ENCODE results near the gene NID2.

NID2 gene

DNA sequence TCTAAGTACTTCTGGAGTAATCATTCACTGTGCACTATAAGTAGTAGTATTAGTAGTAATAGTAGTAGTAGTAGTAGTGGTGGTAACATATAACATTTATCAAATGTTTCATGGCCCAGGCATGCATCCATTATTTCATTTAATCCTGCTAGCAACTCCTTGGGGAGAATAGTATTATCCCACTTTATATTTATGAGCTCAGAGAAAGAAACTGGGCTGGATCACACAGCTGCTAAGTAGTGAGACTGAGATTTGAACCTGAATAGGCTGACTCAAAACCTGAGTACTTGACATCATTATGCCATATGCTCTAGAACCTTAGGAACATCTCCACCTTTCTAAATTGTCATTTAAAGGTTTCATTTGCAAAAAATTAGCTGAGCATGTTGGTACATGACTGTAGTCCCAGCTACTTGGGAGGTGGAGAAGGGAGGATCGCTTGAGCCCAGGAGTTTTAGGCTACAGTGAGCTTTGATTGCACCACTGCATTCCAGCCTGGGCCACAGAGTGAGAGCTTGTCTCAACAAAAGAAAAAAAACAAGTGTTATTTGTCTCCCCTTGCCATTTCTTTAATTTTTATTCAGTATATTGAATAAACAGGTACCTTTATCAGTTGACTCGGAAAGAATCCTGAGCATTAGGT, 11.4 kb upstream of the NID2 start:
- no peak for DNase-seq

DNA sequence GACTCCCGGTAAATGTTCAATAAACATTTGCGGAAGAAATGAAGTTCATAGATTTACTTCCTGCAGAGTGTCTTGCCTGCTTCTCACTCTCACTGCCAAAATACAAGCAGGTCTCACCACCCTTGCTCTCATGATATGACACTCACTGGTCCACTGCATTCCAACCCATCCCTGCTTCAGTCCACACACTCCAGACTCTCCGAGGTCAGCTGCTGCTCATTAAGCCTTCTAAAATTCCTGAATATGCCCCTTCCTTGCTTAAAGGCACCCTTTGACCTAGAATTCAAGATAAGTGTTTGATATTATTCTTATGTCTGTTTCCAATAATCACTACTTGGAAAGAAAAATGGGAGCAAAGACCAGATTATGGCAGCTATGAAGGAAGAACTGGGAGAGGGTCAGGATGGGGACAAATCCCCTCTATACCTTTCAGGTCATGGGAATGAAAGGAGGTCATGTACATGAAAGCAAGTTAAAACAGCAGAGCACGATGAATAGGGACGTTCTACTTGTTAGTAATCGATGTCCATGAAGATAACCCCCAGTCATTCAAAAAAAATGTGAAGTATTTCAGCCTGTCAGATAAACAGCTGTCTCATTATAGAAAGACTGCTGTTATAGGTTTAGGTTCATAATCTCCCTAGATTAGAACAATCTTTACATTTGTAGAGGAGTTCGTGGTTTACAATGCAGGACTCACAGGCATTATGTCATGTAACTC, 10.5 kb upstream of the NID2 start:
- no peak for DNase-seq

GRCh38 chr14:52078721-52079120, 9.9 kb upstream of the NID2 start:
- DNase-seq = no peak

GRCh38 chr14:52078095-52078531, 9.3 kb upstream of the NID2 start:
- no peak for DNase-seq

DNA sequence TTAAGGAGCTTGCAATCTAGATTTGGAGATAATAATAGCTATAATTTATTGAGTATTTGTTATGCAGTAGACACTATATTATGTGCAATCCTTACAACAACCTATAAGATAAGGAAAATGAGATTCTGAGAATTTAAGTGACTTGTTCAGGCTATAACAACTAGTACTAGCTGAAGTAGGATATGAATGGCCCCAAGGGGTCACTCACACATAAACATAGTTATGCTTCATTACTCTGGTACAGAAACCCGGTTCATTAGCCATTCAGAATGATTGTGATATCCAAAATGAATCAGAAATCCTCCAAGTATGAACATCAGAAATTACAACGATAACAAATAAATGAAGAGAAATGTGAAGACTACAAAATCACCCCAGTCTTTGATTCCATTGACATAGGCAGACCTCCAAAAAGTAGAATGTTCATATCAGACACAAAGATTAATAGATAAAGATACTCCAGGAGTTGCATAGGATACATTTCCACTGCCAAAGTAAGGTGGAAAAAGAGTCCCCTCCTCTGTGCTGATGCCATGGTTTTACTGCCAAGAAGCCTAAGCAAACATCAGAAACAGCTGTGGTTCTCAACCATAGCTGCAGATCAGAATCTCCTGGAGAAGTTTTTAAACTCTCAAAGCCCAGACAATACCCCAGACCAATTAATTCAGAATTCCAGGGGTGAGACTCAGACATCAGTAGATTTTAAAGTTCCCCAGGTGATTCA, 8.6 kb upstream of the NID2 start:
- no peak for DNase-seq

DNA sequence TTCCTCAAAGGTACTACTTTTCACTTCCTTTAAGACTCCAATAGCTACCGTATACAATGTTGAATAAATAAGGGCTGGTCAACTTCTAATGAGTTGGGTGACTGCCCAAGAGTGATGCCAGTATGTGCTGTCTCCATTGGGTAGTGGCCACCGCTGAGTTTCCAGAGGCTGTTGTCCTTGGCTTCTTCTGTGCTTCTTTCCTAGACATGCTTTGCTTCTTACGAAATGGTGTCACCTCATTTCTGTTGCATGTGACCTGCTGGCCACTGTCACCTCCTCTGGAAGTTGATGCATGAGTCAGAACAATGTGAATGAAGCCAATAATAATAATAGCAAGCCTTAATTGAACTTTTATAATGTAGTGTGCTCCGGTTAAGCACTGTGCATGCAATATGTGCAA, 7.5 kb upstream of the NID2 start:
- DNase-seq = no peak

- no peak for DNase-seq
Measured at GRCh38 chr14:52075371-52075770, 6.5 kb upstream of the NID2 start.

DNA sequence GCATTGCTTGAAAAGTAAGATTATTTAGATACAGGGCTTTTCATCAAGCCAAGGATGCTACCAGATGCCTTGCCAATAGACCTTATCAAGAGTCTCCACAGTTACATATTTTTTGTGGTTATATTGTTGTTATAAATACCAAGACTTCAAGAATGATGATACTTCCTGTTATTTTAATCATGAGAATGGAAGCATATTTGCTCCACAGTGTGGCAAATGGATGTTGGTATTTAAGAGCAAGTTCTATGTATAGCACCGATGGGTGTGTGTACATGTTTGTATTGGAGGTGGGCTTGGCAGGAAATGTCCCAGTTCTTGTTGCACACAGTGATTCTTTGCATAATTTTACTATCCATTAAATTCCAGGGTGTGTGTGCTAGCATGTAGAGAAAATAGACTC, 4.4 kb upstream of the NID2 start:
- DNase-seq = no peak

- no peak for DNase-seq
Measured at GRCh38 chr14:52072266-52072780, 3.5 kb upstream of the NID2 start.

- DNase-seq = no peak
Measured at GRCh38 chr14:52071675-52072074, 2.8 kb upstream of the NID2 start.

- no peak for DNase-seq
Measured at GRCh38 chr14:52070051-52070431, 1.2 kb upstream of the NID2 start.

DNA sequence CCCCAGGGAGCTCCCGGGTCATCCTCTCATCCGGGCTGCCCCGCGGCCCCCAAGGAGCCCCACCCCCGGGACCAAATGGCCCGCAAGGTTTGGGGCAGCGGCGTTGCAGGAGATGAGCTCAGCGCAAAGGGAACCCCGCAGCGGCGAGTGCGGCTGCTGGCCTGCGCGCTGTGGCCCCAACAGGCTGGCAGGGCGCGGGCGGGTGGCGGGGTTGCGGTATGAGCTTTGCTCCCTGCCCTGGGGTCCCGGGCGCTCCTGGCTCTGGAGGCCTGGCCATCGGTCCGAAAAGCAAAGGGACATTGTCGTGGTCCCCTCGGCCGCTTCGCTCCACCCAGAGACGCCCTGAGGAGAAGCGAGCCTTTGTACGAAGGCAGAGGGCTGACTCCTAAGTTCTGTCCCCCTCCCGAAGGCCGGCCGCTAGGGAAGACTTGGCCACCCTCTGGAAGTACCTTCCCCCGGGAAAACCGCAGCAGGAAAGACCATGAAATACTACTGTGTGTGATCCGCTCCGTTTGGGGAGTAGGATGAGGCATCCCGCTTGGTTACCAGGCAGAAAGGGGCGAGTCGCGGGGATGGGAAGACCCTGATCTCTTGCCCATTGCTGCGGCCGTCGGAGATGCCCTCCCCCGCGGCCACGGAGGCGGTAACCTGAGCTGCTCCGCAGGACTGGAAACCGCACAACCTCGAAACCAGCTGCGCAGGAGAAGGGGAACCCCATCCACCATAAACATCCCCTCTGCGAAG, 620 bp upstream of the NID2 start:
- DNase-seq = peak; percentile 32

DNA sequence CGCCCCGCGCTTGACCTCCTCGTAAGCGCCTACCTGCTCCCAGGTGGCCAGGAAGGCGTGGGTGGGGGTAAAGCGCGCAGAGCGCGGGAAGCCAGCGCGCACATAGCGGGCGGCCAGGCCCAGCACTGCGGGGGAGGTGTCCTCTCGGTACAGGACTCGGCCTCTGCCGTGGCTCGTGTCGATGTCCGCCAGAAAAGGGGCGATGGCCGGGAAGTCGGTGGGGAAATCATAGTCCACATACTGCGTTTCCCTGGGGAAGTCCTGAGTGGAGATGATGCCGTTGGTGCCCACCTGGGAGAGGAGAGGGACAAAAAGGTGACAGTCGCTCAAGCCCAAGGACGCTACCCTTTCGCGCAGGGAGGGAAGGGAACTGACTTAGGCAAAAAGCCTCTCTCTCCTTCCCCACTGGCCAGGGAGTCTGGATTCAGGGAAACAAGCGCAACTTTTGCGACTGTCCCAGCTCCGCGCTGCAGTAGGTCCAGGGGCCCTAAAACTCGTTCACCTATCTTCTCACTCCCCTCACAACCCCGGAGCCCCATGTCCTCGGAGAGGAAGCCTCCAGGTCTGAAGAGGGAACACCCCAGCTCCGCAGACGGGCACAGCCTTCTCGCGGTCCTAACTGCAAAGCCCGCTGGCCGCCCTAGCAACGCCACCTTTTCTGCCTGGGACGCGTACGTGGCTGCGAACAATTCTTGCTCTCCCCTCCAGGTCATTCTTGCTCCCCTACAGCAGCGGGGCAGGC, 815 bp downstream of the NID2 start:
- DNase-seq = peak; percentile 60

DNA sequence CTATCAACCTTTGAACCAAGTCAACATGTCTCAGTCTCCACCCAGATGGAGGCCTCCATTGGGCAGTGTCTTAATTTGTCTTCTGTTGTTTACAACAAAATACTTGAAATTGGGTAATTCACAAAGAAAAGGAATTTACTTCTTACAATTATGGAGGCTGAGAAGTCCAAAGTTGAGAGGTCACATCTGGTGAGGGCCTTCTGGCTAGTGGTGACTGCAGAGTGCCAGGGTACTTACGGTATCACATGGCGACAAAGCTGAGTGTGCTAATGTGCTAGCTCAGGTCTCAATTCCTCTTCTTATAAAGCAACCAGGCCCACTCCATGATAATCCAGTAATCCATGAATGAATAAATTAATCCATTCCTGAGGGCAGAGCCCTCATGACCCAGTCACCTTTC, 4.7 kb downstream of the NID2 start:
- no peak for DNase-seq

DNA sequence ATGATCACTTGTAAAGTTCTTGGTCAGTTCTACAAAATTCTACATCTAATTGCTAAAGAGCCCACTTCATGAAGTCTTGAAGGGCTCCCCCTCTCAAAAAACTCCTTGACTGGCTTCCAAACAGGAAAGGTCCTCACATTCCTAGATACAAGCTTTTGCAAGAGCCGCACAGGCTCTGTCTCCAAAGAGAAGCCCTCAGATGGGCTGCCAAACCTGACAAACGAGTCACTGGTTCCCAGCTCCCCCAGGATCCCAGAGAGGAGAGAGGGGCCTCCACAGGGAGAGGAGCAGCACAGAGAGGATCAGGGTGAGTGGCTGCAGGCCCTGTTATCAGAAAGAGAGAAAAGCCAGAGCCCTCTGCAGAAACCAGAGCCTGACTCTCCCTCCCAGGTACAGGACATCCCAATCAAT, 5.8 kb downstream of the NID2 start:
- no peak for DNase-seq

DNA sequence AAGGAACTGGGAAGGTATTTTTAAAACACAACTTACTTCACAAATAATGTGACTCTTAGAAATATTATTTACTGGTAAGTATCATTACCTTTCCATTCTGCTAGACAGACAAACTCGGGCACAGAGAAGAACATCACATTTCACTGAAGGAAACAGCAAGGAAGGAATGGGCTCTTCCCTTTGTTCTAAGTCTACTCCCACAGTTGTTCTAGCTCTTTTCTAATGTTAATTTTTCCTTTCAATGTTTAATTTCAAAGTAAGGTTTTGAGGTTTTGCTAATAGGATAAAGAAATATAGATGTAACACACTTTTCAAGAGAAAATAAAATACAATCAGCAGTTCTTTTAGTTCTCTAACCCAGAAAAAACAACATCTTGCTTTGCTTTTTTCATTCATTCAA, 7.0 kb downstream of the NID2 start:
- no peak for DNase-seq

- DNase-seq = no peak
Measured at GRCh38 chr14:52061390-52061789, 7.5 kb downstream of the NID2 start.

DNA sequence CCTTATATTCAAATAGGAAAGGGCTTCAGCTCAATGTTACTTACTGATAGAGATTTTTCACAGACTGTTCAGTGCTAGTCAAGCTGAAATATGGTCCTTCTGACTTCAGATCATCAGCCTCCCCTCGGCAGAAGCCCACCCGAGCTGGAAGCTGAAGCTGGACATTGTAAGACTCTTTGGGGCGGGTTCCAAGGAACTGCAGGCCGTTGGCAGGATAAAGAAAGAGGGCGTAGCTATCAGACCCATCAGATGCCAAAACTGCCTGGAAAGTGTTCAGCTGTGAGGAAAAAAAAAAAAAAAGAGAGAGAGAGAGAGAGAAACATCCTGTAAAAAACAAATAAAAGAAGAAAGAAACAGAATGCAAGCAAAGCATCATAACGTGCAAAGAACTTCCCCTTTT, 8.8 kb downstream of the NID2 start:
- DNase-seq = no peak

DNA sequence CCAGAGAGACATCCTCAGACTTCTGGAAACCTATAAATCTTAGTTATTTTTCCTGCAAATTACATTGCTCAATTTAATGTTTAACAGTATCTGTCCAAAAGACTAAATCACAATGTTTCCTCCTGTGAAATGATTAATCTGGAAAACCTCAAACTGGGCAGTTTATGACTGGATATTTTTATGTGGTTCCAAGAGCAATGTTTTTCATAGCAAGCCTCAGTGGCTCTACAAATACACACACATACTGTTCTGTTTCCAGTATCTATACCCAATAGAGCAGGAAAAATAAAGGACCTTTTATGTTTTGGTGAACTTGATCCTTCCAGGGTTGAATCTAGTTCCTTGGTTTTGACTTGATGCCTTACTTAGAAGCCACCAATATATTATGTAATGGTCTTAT, 9.2 kb downstream of the NID2 start:
- DNase-seq = no peak

DNA sequence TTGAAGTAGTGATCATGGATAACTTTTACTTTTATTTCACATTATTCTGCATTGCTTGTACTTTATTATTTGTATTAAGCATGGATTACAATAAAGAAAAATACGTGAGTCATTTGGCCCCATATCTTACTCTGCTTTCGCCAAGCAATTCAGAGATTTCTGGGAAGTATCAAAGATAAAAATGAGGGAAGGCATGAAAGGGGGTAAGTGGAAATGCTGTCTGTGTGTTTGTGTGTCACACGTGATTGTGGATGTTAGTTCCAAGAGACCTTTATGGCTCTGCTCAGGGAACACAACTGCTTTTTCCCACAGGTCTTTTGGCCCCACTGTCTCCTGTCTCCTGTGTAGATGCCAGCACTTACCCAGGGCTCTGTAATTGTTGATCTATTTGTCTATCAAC, 10.5 kb downstream of the NID2 start:
- DNase-seq = no peak

- DNase-seq = no peak
Measured at GRCh38 chr14:52055167-52055566, 13.7 kb downstream of the NID2 start.

DNA sequence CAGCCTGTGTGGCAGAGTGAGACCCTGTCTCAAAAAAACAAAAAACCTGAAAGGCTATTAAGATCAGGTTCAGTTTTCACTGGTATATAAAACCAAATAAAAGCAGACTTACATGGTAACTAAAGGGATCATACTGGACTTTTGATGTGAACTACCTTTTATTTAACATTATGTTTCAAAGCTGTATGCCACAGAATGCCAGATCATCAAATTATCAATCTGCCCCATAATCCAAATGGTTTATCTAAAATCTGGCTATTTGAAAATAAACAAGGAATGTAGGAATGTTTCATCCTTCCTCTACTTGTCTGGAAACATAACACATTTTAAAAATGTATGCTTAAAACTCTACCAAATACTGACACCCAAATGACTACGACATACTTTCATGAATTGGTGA, 14.2 kb downstream of the NID2 start:
- no peak for DNase-seq

DNA sequence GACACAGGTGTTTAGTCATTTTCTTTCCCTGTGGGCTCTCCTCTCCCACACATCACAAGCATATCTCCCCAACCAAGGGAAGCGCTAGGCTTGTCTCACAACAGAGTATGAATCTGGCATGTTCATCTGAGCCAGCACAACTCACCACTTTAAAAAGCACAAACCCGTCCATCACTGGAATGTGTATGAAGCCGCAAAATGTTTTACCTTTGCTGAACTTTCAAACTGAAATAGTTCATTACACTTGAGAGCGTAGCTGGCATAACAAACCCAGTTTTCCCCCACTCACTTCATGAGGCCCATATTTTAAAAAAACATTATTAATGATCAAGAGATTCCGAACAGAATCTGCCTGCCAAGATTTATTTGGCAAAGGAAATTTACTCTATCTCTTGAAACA, 15.8 kb downstream of the NID2 start:
- DNase-seq = no peak

Data from DMS53 (cell line).